Neuronal stem cell (in vitro differentiated cells): ENCODE data around the gene UBE2M.
A peak's percentile ranks its signal among the peaks of the same experiment; 100 is the strongest.

Source experiments
- DNase-seq: peaks from one replicate; pipeline ENCODE4 v3.0.0-alpha.2; 2013; ENCODE audit warnings: low spot score
- H2AFZ ChIP-seq: one replicate; pipeline ENCODE4 v1.6.1; 2013; ENCODE audit warnings: mild to moderate bottlenecking, low read length, inconsistent platforms
- H2AK5ac ChIP-seq: 2 replicates; pipeline ENCODE4 v1.6.1; 2013; ENCODE audit warnings: low read depth, mild to moderate bottlenecking, inconsistent platforms, low read length, moderate library complexity, mixed read lengths
- H2BK120ac ChIP-seq: 2 replicates; pipeline ENCODE4 v1.6.1; 2013; ENCODE audit warnings: low read depth, mild to moderate bottlenecking, inconsistent platforms, low read length, moderate library complexity, mixed read lengths
- H2BK12ac ChIP-seq: one replicate; pipeline ENCODE4 v1.6.1; 2013; ENCODE audit warnings: low read length, inconsistent platforms
- H2BK15ac ChIP-seq: 2 replicates; pipeline ENCODE4 v1.6.1; 2013; ENCODE audit warnings: mild to moderate bottlenecking, low read length, inconsistent platforms, mixed read lengths
- H2BK5ac ChIP-seq: one replicate; pipeline ENCODE4 v1.6.1; 2013; ENCODE audit warnings: inconsistent platforms, mild to moderate bottlenecking, low read length, moderate library complexity
- H3K14ac ChIP-seq: one replicate; pipeline ENCODE4 v1.6.1; 2013; ENCODE audit warnings: low read length, inconsistent platforms
- H3K18ac ChIP-seq: 2 replicates; pipeline ENCODE4 v1.6.1; 2013; ENCODE audit warnings: low read length, inconsistent platforms
- H3K23ac ChIP-seq: 2 replicates; pipeline ENCODE4 v1.6.1; 2013; ENCODE audit warnings: low read depth, mild to moderate bottlenecking, mixed read lengths, low read length, inconsistent platforms; ENCODE audit not compliant: poor library complexity
- H3K27ac ChIP-seq: replicated peaks from 3 replicates; pipeline ENCODE4 v1.5.1; 2013; ENCODE audit warnings: low read length, inconsistent platforms
- H3K27me3 ChIP-seq, 3 experiments: 2 replicates each; pipeline ENCODE4 v1.6.1; 2013; ENCODE audit warnings: low read length in 3 of 3, mild to moderate bottlenecking in 2 of 3, inconsistent platforms in 1 of 3, low read depth in 1 of 3, mixed read lengths in 1 of 3, moderate library complexity in 1 of 3; ENCODE audit not compliant: control insufficient read depth in 3 of 3, insufficient read depth in 3 of 3
- H3K36me3 ChIP-seq, 2 donors: replicated peaks in 1 of 2; 2 replicates each; pipeline ENCODE4 v1.6.1; 2013; ENCODE audit warnings: low read length in 2 of 2; ENCODE audit not compliant: control insufficient read depth in 2 of 2, insufficient read depth in 2 of 2
- H3K4ac ChIP-seq: 2 replicates; pipeline ENCODE4 v1.6.1; 2013; ENCODE audit warnings: inconsistent platforms, mild to moderate bottlenecking, low read length, moderate library complexity
- H3K4me1 ChIP-seq, 2 donors: 1 replicate in 1 of 2; 2 replicates in 1 of 2; pipeline ENCODE4 v1.6.1; 2013; ENCODE audit warnings: low read length in 2 of 2, low read depth in 1 of 2; ENCODE audit not compliant: control insufficient read depth in 2 of 2, insufficient read depth in 1 of 2
- H3K4me2 ChIP-seq: one replicate; pipeline ENCODE4 v1.6.1; 2013; ENCODE audit warnings: mild to moderate bottlenecking, low read length, inconsistent platforms; ENCODE audit not compliant: insufficient read depth, poor library complexity, severe bottlenecking
- H3K4me3 ChIP-seq, 2 donors: 2 replicates each; pipeline ENCODE4 v1.5.1; 2013; ENCODE audit warnings: low read length in 2 of 2, mild to moderate bottlenecking in 2 of 2, inconsistent platforms in 1 of 2, moderate library complexity in 1 of 2
- H3K79me1 ChIP-seq: one replicate; pipeline ENCODE4 v1.6.1; 2013; ENCODE audit warnings: low read depth, mild to moderate bottlenecking, inconsistent platforms, low read length, moderate library complexity
- H3K9ac ChIP-seq: one replicate; pipeline ENCODE4 v1.6.1; 2013; ENCODE audit warnings: mild to moderate bottlenecking, low read depth, low read length, inconsistent platforms; ENCODE audit not compliant: poor library complexity
- H3K9me3 ChIP-seq, 2 donors: replicated peaks in 1 of 2; 2 replicates each; pipeline versions ENCODE3 to v1.6.1; 2013; ENCODE audit warnings: low read length in 2 of 2, mild to moderate bottlenecking in 2 of 2, inconsistent platforms in 1 of 2, low read depth in 1 of 2, mixed read lengths in 1 of 2, moderate library complexity in 1 of 2; ENCODE audit not compliant: control insufficient read depth in 2 of 2, insufficient read depth in 1 of 2
- H4K8ac ChIP-seq: one replicate; pipeline ENCODE4 v1.6.1; 2013; ENCODE audit warnings: low read depth, mild to moderate bottlenecking, inconsistent platforms, low read length, moderate library complexity
- H4K91ac ChIP-seq: one replicate; pipeline ENCODE4 v1.6.1; 2013; ENCODE audit warnings: low read length, low read depth, mild to moderate bottlenecking, inconsistent platforms; ENCODE audit not compliant: poor library complexity
- WGBS, 2 donors: extraction: QIAGEN DNeasy Blood & Tissue Kit; methylation state at CpG; one replicate each; pipeline ENCODE4 v1.1.7; 2013; ENCODE audit warnings: missing lambda C conversion rate in 2 of 2, mixed read lengths in 1 of 2; ENCODE audit not compliant: insufficient read length in 2 of 2, insufficient replicate concordance in 1 of 2; ENCODE audit errors: extremely low coverage in 2 of 2; 5-methylcytosine and 5-hydroxymethylcytosine counted together

The UBE2M gene

GRCh38 chr19:58568453-58569130 is 10.2 kb upstream of the UBE2M start:
- peaks cover 5 to 7% of the 10 kb centered on the region in 2 donors for H3K4me1 ChIP-seq
- no peak overlapping the region for H3K23ac ChIP-seq
- no peak overlapping the region for H3K4ac ChIP-seq
- no peak for DNase-seq
- H3K9ac ChIP-seq, result peak overlapping the region; percentile 50
- peaks cover 0 to 2% (median 0%) of the 10 kb centered on the region in 3 experiments for H3K27me3 ChIP-seq
- H2BK12ac ChIP-seq, result no peak overlapping the region
- no CpG with 5 or more reads among the region's 4 CpGs for WGBS, 2 donors
- H3K18ac ChIP-seq, result no peak overlapping the region
- no peak overlapping the region for H4K91ac ChIP-seq
- no peak overlapping the region for H2BK120ac ChIP-seq
- no peak overlapping the region for H3K4me3 ChIP-seq
- no peak overlapping the region for H2AFZ ChIP-seq
- H3K79me1 ChIP-seq, result peaks cover 2% of the 10 kb centered on the region
- H4K8ac ChIP-seq, result no peak overlapping the region
- peak overlapping the region; percentile 13 for H2BK15ac ChIP-seq
- no peak overlapping the region for H3K27ac ChIP-seq
- H3K4me2 ChIP-seq, result no peak overlapping the region
- H3K36me3 ChIP-seq, result peaks cover 30 to 55% of the 10 kb centered on the region in 2 donors
- no peak overlapping the region for H2BK5ac ChIP-seq
- H3K9me3 ChIP-seq, result no peaks in the 10 kb centered on the region
- H2AK5ac ChIP-seq, result no peak overlapping the region
- no peak overlapping the region for H3K14ac ChIP-seq

- H3K4ac ChIP-seq, result no peak overlapping the region
- H3K9me3 ChIP-seq, result peaks cover 0 to 2% of the 10 kb centered on the region in 2 donors
- H3K18ac ChIP-seq, result no peak overlapping the region
- WGBS, 2 donors, result no CpG with 5 or more reads among the region's 5 CpGs
- H4K8ac ChIP-seq, result no peak overlapping the region
- H3K4me2 ChIP-seq, result no peak overlapping the region
- no peak overlapping the region for H3K14ac ChIP-seq
- H2BK120ac ChIP-seq, result no peak overlapping the region
- H3K79me1 ChIP-seq, result peaks cover 2% of the 10 kb centered on the region
- no peak overlapping the region for H2AFZ ChIP-seq
- H2AK5ac ChIP-seq, result no peak overlapping the region
- H3K27me3 ChIP-seq, result peaks cover 0 to 17% (median 0%) of the 10 kb centered on the region in 3 experiments
- no peak overlapping the region for H4K91ac ChIP-seq
- H3K4me1 ChIP-seq, result peaks cover under 1 to 15% of the 10 kb centered on the region in 2 donors
- H3K9ac ChIP-seq, result no peak overlapping the region
- no peak overlapping the region for H3K4me3 ChIP-seq
- DNase-seq, result no peak
- no peak overlapping the region for H2BK15ac ChIP-seq
- no peak overlapping the region for H2BK5ac ChIP-seq
- H3K36me3 ChIP-seq, result peaks cover 30 to 68% of the 10 kb centered on the region in 2 donors
- no peak overlapping the region for H3K27ac ChIP-seq
- no peak overlapping the region for H2BK12ac ChIP-seq
- no peak overlapping the region for H3K23ac ChIP-seq
Measured at GRCh38 chr19:58566989-58567388, 8.6 kb upstream of the UBE2M start.

GRCh38 chr19:58563823-58564222 is 5.4 kb upstream of the UBE2M start:
- peaks cover 8 to 19% of the 10 kb centered on the region in 2 donors for H3K4me1 ChIP-seq
- H4K8ac ChIP-seq, result no peak overlapping the region
- peaks cover 2% of the 10 kb centered on the region for H3K79me1 ChIP-seq
- H3K4me3 ChIP-seq, result no peak overlapping the region
- H3K14ac ChIP-seq, result no peak overlapping the region
- no peak overlapping the region for H2BK120ac ChIP-seq
- H2AK5ac ChIP-seq, result no peak overlapping the region
- no peak overlapping the region for H3K27ac ChIP-seq
- DNase-seq, result no peak
- no peak overlapping the region for H3K4ac ChIP-seq
- H4K91ac ChIP-seq, result no peak overlapping the region
- H3K9ac ChIP-seq, result no peak overlapping the region
- H3K27me3 ChIP-seq, result peaks cover 0 to 22% (median 0%) of the 10 kb centered on the region in 3 experiments
- no peak overlapping the region for H2AFZ ChIP-seq
- peak overlapping the region; percentile 49 for H3K23ac ChIP-seq
- H2BK5ac ChIP-seq, result no peak overlapping the region
- no peak overlapping the region for H3K18ac ChIP-seq
- no CpG with 5 or more reads among the region's 6 CpGs for WGBS, 2 donors
- no peak overlapping the region for H2BK15ac ChIP-seq
- peaks cover 0 to 6% of the 10 kb centered on the region in 2 donors for H3K9me3 ChIP-seq
- H2BK12ac ChIP-seq, result no peak overlapping the region
- no peak overlapping the region for H3K4me2 ChIP-seq
- H3K36me3 ChIP-seq, result peaks cover 8 to 49% of the 10 kb centered on the region in 2 donors

- peaks cover 0 to 22% (median 0%) of the 10 kb centered on the region in 3 experiments for H3K27me3 ChIP-seq
- H3K79me1 ChIP-seq, result peaks cover 2% of the 10 kb centered on the region
- no peak for DNase-seq
- no peak overlapping the region for H3K27ac ChIP-seq
- peak overlapping the region; percentile 91 for H2BK12ac ChIP-seq
- peak overlapping the region in 1 of 2 donors; percentile 76 for H3K4me3 ChIP-seq
- H2BK120ac ChIP-seq, result no peak overlapping the region
- peaks cover 8 to 19% of the 10 kb centered on the region in 2 donors for H3K4me1 ChIP-seq
- H2BK15ac ChIP-seq, result peak overlapping the region; percentile 97
- peak overlapping the region; percentile 88 for H4K91ac ChIP-seq
- peak overlapping the region; percentile 68 for H3K4me2 ChIP-seq
- peak overlapping the region; percentile 26 for H4K8ac ChIP-seq
- H3K18ac ChIP-seq, result peak overlapping the region; percentile 97
- peak overlapping the region; percentile 97 for H3K14ac ChIP-seq
- H3K36me3 ChIP-seq, result peaks cover 5 to 46% of the 10 kb centered on the region in 2 donors
- no peak overlapping the region for H2AFZ ChIP-seq
- WGBS, 2 donors, result no CpG with 5 or more reads among the region's 40 CpGs
- H2BK5ac ChIP-seq, result no peak overlapping the region
- peak overlapping the region; percentile 95 for H3K9ac ChIP-seq
- H3K23ac ChIP-seq, result peak overlapping the region; percentile 98
- peak overlapping the region; percentile 98 for H3K4ac ChIP-seq
- H3K9me3 ChIP-seq, result peaks cover 0 to 6% of the 10 kb centered on the region in 2 donors
- H2AK5ac ChIP-seq, result peak overlapping the region; percentile 87
Measured at GRCh38 chr19:58563034-58563573, 4.7 kb upstream of the UBE2M start.
